Chondrocyte (in vitro differentiated cells): ENCODE results near the gene MRPL34. TPM values are rescaled to one million over a fixed set of nuclear protein-coding genes. Genes with fewer than 3 reads are reported as not detected.

Experiments
- DNase-seq: peaks from one replicate; pipeline ENCODE4 v3.0.0; 2021; ENCODE audit warnings: mixed read lengths, low spot score
- H3K27ac Mint-ChIP-seq: one replicate; pipeline ENCODE4 v1.8.0; 2021; ENCODE audit warnings: mild to moderate bottlenecking, moderate library complexity, mixed read lengths; ENCODE audit not compliant: unreplicated experiment
- H3K27me3 Mint-ChIP-seq: 2 replicates; pipeline ENCODE4 v1.8.0; 2021; ENCODE audit warnings: low read depth, mixed read lengths
- H3K36me3 Mint-ChIP-seq: 2 replicates; pipeline ENCODE4 v1.8.0; 2021; ENCODE audit warnings: low read depth, mixed read lengths
- H3K4me1 Mint-ChIP-seq: 2 replicates; pipeline ENCODE4 v1.8.0; 2021; ENCODE audit warnings: low read depth, mild to moderate bottlenecking, mixed read lengths
- H3K4me3 Mint-ChIP-seq: one replicate; pipeline ENCODE4 v1.8.0; 2021; ENCODE audit warnings: mild to moderate bottlenecking, moderate library complexity, mixed read lengths; ENCODE audit not compliant: unreplicated experiment
- H3K9me3 Mint-ChIP-seq: 2 replicates; pipeline ENCODE4 v1.8.0; 2021; ENCODE audit warnings: low read depth, mixed read lengths
- CTCF ChIP-seq: fragments of 200-600 bp; sonication (generic); IDR thresholded peaks from 2 replicates; pipeline ENCODE4 v1.5.0; 2021; ENCODE audit warnings: antibody characterized with exemption, mild to moderate bottlenecking, moderate library complexity
- total RNA-seq: library from RNA; stranded (reverse); gene quantifications from 3 replicates; pipeline ENCODE4 v1.2.1, GENCODE V29; 2021

MRPL34 gene
- total RNA-seq, 1 donor from 2014 or later: 56.6 TPM

- H3K4me3 Mint-ChIP-seq: no peak overlapping the region
Measured at GRCh38 chr19:17332360-17332676, 26.6 kb downstream of the MRPL34 start.

GRCh38 chr19:17332677-17333581 lies 27.3 kb downstream of the MRPL34 start:
- no peak for TF ChIP-seq CTCF
- Mint-ChIP-seq H3K4me3 (peak overlapping the region; percentile 12), H3K36me3 (peaks cover 8% of the 10 kb centered on the region), H3K9me3 (no peaks in the 10 kb centered on the region), H3K4me1 (peaks cover 24% of the 10 kb centered on the region), H3K27me3 (no peaks in the 10 kb centered on the region), H3K27ac (no peak overlapping the region)
- no peak for DNase-seq

More at GRCh38 chr19:17332360-17332676, 26.6 kb downstream of the MRPL34 start:
- DNase-seq: no peak
- Mint-ChIP-seq H3K36me3 (peaks cover 8% of the 10 kb centered on the region), H3K27me3 (no peaks in the 10 kb centered on the region), H3K9me3 (no peaks in the 10 kb centered on the region), H3K27ac (no peak overlapping the region), H3K4me1 (peaks cover 19% of the 10 kb centered on the region)
- TF ChIP-seq CTCF: no peak

- H3K9me3 Mint-ChIP-seq: no peaks in the 10 kb centered on the region
- peaks cover 8% of the 10 kb centered on the region for H3K36me3 Mint-ChIP-seq
- TF ChIP-seq CTCF: no peak
- no peak for DNase-seq
- peaks cover 29% of the 10 kb centered on the region for H3K4me1 Mint-ChIP-seq
- H3K27me3 Mint-ChIP-seq: no peaks in the 10 kb centered on the region
- H3K27ac Mint-ChIP-seq: peak overlapping the region; percentile 36
- H3K4me3 Mint-ChIP-seq: peak overlapping the region; percentile 78
Measured at GRCh38 chr19:17333611-17334413, 28.1 kb downstream of the MRPL34 start.

- H3K4me1 Mint-ChIP-seq: peaks cover 29% of the 10 kb centered on the region
- H3K36me3 Mint-ChIP-seq: peaks cover 8% of the 10 kb centered on the region
- H3K27me3 Mint-ChIP-seq: no peaks in the 10 kb centered on the region
- H3K9me3 Mint-ChIP-seq: no peaks in the 10 kb centered on the region
- DNase-seq: peak; percentile 99
- peak within 1 kb of the TSS; percentile 87 for H3K27ac Mint-ChIP-seq
- peak; percentile 25 for TF ChIP-seq CTCF
- H3K4me3 Mint-ChIP-seq: peak within 1 kb of the TSS; percentile 80
Measured at GRCh38 chr19:17334414-17335409, 29.0 kb downstream of the MRPL34 start, which contains the start of gene ANO8. Gene ANO8, minus strand, starts transcription at chr19:17334855. Its CDS starts 185 bp downstream, at chr19:17334670.
